Esophagus mucosa (tissue), 1 donor: ENCODE data around the gene DDX6. TPM values are rescaled to one million over a fixed set of nuclear protein-coding genes. Genes with fewer than 3 reads are reported as not detected.

ENCODE experiments used
- ATAC-seq: fragments of 200-7000 bp; cut with Tn5 transposase; one replicate; pipeline ENCODE4 v1.9.1; 2020
- total RNA-seq: library from RNA; stranded (reverse); gene quantifications from one replicate; pipeline ENCODE4 v1.2.4, GENCODE V29; 2023
- donor health status: DM: yes; HTN: yes; CAD: no.

DDX6 gene
- total RNA-seq, 1 donor from 2014 or later = 65.8 TPM

- no peak for ATAC-seq
These were observed 91.3 kb downstream of the DDX6 start for GRCh38 chr11:118699506-118700220.

Other genes starting within 250 kb of the DDX6 start
- 14.6 TPM for gene IFT46, start 225.2 kb downstream of the DDX6 start, total RNA-seq
- gene ARCN1, start 218.8 kb downstream of the DDX6 start, total RNA-seq = 71.7 TPM
- gene PHLDB1, start 183.5 kb downstream of the DDX6 start, total RNA-seq = 9.3 TPM
- 0.68 TPM for gene TREH, start 111.5 kb downstream of the DDX6 start, total RNA-seq
- gene CXCR5, start 92.7 kb upstream of the DDX6 start, total RNA-seq = 0.20 TPM
- gene BCL9L, start 134.8 kb upstream of the DDX6 start, total RNA-seq = 44.6 TPM
- 0.32 TPM for gene UPK2, start 165.1 kb upstream of the DDX6 start, total RNA-seq
- gene FOXR1, start 180.6 kb upstream of the DDX6 start, total RNA-seq = not detected
- gene CENATAC, start 207.0 kb upstream of the DDX6 start, total RNA-seq = 11.9 TPM
- 1,002 TPM for gene RPS25, start 227.2 kb upstream of the DDX6 start, total RNA-seq
- gene TRAPPC4, start 227.6 kb upstream of the DDX6 start, total RNA-seq = 42.4 TPM
- 7.2 TPM for gene SLC37A4, start 239.7 kb upstream of the DDX6 start, total RNA-seq